Vagina (tissue), 2 donors: ENCODE measurements around the gene ENPP7.

Experiments used
- POLR2A ChIP-seq, 2 donors: fragments of 450-650 bp; IDR thresholded peaks; one replicate each; pipeline ENCODE4 v1.6.1; 2017; ENCODE audit warnings: antibody characterized with exemption in 2 of 2, mild to moderate bottlenecking in 2 of 2, moderate library complexity in 2 of 2
- POLR2AphosphoS5 ChIP-seq, 2 donors: sonication (generic); formaldehyde crosslinking; IDR thresholded peaks; one replicate each; pipeline ENCODE4 v1.9.0; 2017; ENCODE audit warnings: antibody characterized with exemption in 2 of 2, mild to moderate bottlenecking in 2 of 2, low read depth in 1 of 2; ENCODE audit not compliant: insufficient read depth in 1 of 2
- TF ChIP-seq, protein P1 (sequence below), 3 experiments: fragments of 450-650 bp in 2 of 3; fragments of 200-600 bp in 1 of 3; sonication (generic) in 1 of 3; IDR thresholded peaks; one replicate each; pipeline ENCODE4 v1.5.1; 2017 to 2019; ENCODE audit warnings: antibody characterized with exemption in 3 of 3, mild to moderate bottlenecking in 2 of 3, moderate library complexity in 2 of 3

DNA sequence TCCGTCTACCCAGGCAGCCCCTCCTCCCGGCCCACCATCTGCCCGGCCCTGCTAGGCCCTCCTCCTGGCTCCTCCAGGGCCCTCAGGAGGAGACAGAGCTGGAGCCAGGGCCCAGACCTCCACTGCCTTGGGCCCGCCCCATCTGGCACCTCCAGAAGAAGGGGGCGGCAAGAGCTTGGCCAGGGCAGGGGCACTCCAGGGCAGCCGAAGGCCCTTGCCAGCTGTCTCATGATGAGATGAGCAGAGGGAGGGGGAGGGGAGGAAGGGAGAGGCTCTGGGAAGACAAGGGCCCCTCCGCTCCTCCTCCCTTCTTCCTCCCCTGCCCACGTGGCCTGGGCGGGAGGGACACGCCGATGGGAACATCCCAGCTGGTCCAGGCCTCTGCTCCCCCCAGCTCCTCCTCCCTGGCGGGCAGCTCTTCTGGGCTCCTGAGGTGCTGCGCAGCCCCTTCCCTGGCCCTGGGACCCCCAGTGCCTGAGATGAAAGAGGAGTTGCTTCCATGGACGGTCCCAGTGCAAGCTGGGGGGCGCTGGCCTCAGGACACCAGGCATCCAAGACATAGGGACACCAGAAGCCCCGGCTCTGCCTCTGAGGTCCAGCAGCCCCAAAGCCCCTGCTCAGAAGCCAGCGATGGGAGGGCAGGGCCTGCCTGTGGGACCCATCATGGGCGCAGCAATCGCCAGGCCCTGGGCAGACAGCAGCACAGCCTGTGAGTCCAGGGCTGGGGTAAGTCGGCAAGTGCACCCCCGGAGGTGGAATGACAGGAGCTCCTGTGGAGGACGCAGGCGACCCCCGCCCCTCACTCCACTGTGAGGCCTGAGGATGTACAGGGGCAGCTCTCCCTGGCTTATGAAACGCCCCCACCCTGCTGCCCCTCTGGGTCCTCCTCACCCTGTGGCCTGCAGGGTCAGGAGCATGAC, 23.6 kb upstream of the ENPP7 start:
- TF ChIP-seq, protein P1, sequence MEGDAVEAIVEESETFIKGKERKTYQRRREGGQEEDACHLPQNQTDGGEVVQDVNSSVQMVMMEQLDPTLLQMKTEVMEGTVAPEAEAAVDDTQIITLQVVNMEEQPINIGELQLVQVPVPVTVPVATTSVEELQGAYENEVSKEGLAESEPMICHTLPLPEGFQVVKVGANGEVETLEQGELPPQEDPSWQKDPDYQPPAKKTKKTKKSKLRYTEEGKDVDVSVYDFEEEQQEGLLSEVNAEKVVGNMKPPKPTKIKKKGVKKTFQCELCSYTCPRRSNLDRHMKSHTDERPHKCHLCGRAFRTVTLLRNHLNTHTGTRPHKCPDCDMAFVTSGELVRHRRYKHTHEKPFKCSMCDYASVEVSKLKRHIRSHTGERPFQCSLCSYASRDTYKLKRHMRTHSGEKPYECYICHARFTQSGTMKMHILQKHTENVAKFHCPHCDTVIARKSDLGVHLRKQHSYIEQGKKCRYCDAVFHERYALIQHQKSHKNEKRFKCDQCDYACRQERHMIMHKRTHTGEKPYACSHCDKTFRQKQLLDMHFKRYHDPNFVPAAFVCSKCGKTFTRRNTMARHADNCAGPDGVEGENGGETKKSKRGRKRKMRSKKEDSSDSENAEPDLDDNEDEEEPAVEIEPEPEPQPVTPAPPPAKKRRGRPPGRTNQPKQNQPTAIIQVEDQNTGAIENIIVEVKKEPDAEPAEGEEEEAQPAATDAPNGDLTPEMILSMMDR (IDR thresholded peaks at IDR 0.05): no peak
- no peak for TF ChIP-seq POLR2A (IDR thresholded peaks at IDR 0.05)
- no peak for TF ChIP-seq POLR2AphosphoS5 (IDR thresholded peaks at IDR 0.05; ENCODE audit: insufficient read depth in 1 of 2, low read depth in 1 of 2)
